BLaER1 (cell line): ENCODE results near the gene DLGAP1.

Experiments
- H3K27ac ChIP-seq: shearing (Covaris generic); formaldehyde crosslinking; 2 replicates; pipeline ENCODE4 v1.8.1; 2022
- H3K27me3 ChIP-seq: shearing (Covaris generic); formaldehyde crosslinking; 2 replicates; pipeline ENCODE4 v1.8.1; 2022
- H3K36me3 ChIP-seq: shearing (Covaris generic); formaldehyde crosslinking; 2 replicates; pipeline ENCODE4 v1.8.1; 2022
- H3K4me1 ChIP-seq: shearing (Covaris generic); formaldehyde crosslinking; 2 replicates; pipeline ENCODE4 v1.8.1; 2022
- H3K4me2 ChIP-seq: shearing (Covaris generic); formaldehyde crosslinking; 2 replicates; pipeline ENCODE4 v1.8.1; 2022
- H3K4me3 ChIP-seq: shearing (Covaris generic); formaldehyde crosslinking; 2 replicates; pipeline ENCODE4 v1.8.1; 2022
- H3K9ac ChIP-seq: shearing (Covaris generic); formaldehyde crosslinking; 2 replicates; pipeline ENCODE4 v1.8.1; 2022
- H3K9me3 ChIP-seq: shearing (Covaris generic); formaldehyde crosslinking; 2 replicates; pipeline ENCODE4 v1.8.1; 2022
- H4K20me1 ChIP-seq: shearing (Covaris generic); formaldehyde crosslinking; 2 replicates; pipeline ENCODE4 v1.8.1; 2022
- Cebpa-rat ChIP-seq: shearing (Covaris generic); IDR thresholded peaks from 2 replicates; pipeline ENCODE4 v1.8.1; 2022

Gene DLGAP1

DNA sequence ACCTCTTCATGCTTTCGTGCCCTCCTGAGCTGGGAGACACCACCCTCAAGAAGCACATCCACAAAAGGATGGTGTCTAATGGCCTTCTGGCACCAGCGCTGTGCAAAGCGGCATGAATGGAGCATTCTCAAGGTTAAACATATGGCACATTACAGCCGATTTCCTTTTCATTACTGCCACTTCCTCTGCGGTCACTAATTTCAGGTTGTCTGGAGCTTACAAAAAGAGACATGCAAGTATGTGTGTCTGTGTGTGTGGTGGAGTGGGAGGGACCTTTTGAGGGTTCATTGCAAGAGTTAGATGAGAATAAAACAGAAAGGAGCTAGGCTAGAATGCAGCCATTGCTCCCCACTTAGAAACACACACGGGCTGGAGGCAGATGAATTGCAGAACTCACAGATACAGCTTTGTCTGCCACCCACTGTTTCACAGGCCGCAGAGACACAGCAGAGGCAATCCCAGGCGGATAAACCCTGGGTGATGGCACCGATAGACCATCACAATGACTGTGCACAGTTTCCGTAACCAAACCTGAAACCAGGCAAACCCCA is 929.2 kb downstream of the DLGAP1 start:
- Histone ChIP-seq H3K4me2 (no peak overlapping the region), H3K9me3 (peaks cover 18% of the 10 kb centered on the region), H3K4me3 (no peak overlapping the region), H4K20me1 (no peaks in the 10 kb centered on the region), H3K27ac (no peak overlapping the region), H3K9ac (no peak overlapping the region), H3K27me3 (no peaks in the 10 kb centered on the region), H3K4me1 (no peaks in the 10 kb centered on the region), H3K36me3 (no peaks in the 10 kb centered on the region)
- TF ChIP-seq Cebpa-rat: no peak

DNA sequence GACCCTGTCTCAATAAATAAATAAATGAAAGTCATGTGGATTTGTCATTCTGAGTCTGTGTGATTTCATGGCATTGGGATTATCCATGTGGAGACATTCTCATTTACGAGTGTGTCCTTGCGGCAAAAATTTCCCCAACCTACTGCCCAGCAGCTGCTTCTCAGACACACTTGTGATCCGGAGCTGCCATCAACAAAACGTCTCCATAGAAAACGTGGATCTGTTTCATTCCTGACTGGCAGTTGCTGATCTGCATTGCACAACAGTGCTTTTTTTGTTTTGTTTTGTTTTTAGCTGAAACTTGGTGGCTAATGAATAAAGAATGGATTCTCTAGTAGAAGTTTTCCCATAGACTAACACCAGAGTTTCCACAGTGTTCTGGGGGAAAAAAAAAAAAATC is 930.4 kb downstream of the DLGAP1 start:
- Histone ChIP-seq H3K27ac (no peak overlapping the region), H3K9ac (no peak overlapping the region), H3K27me3 (no peaks in the 10 kb centered on the region), H3K9me3 (peaks cover 18% of the 10 kb centered on the region), H4K20me1 (no peaks in the 10 kb centered on the region), H3K4me1 (no peaks in the 10 kb centered on the region), H3K4me3 (no peak overlapping the region), H3K36me3 (no peaks in the 10 kb centered on the region), H3K4me2 (no peak overlapping the region)
- no peak for TF ChIP-seq Cebpa-rat

DNA sequence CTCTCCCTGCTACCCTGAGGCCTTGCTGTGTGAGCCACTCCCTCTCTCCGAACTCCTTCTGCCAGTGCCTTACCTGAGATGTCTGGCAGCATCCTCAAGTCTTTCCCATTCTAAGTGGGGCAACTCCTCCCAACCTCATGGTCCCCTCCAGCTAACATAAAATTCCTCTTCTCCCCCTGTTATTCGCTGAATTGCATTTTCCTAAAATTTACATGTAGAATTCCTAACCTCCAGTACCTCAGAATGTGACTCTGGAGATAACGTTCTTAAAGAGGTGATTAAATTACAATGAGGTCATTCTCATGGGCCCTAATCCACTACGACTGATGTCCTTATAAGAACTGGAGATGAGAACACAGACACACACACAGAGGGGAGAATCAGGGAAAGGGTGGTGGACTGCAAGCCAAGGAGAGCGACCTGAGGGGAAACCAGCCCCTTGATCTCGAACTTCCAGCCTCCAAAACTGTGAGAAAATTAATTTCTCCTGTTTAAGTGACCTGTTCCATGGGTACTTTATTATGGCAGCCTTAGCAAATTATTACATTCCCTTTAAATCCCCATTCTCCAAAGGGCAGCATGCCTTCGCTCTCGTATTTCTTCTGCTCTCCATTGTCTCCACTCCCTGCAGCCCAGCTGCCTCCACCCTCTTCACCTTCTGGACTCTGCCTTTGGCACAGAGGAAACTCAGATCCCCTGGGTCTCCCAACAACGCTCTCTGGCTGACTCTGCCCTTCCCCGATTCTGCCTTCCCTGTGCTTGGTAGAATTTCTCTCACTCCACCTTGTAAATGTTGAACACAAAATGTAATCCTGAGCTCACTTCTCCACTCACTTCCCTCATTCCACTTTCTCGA is 934.6 kb downstream of the DLGAP1 start:
- H3K9me3 ChIP-seq: peaks cover 29% of the 10 kb centered on the region
- no peak overlapping the region for H3K4me2 ChIP-seq
- no peaks in the 10 kb centered on the region for H3K4me1 ChIP-seq
- no peaks in the 10 kb centered on the region for H4K20me1 ChIP-seq
- no peak overlapping the region for H3K9ac ChIP-seq
- H3K4me3 ChIP-seq: no peak overlapping the region
- TF ChIP-seq Cebpa-rat: no peak
- no peak overlapping the region for H3K27ac ChIP-seq
- no peaks in the 10 kb centered on the region for H3K27me3 ChIP-seq
- H3K36me3 ChIP-seq: no peaks in the 10 kb centered on the region

DNA sequence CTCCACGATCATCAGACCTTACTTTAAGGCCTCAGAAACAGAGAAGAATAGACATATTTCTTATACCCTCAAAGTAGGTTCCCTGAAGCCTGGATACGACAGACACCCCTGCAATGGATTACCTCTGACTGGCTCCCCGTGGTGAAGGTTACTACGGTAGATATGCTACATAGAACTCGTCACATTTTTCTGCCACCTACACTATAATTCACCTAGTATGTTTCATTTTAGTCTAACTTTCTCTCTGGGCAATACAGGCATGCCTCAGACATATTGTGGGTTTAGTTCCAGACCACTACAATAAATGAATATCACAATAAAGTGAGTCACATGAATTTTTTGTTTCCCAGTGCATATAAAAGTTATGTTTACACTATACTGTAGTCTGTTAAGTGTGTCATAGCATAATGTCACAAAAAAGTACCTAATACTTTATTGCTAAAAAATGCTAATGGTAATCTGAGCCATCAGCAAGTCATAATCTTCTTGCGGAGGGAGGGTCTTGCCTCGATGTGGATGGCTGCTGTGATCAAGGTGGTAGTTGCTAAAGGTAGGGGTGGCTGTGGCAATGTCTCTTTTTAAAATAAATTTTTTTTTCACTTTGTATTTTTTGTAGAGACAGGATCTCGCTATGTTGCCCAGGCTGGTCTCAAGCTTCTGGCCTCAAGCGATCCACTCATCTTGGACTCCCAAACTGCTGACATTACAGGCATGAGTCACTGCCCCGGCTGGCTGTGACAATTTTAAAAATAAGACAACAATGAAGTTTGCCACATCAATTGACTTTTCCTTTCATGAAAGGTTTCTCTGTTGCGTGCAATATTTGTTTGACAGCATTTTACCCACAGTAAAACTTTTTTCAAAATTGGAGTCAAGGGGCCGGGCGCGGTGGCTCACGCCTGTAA is 940.5 kb downstream of the DLGAP1 start:
- Histone ChIP-seq H4K20me1 (no peaks in the 10 kb centered on the region), H3K27me3 (no peaks in the 10 kb centered on the region), H3K9ac (no peak overlapping the region), H3K4me3 (no peak overlapping the region), H3K36me3 (no peaks in the 10 kb centered on the region), H3K27ac (no peak overlapping the region), H3K4me1 (peaks cover 24% of the 10 kb centered on the region), H3K9me3 (peaks cover 10% of the 10 kb centered on the region; the same call in 1 of the 2 replicates), H3K4me2 (no peak overlapping the region)
- no peak for TF ChIP-seq Cebpa-rat

DNA sequence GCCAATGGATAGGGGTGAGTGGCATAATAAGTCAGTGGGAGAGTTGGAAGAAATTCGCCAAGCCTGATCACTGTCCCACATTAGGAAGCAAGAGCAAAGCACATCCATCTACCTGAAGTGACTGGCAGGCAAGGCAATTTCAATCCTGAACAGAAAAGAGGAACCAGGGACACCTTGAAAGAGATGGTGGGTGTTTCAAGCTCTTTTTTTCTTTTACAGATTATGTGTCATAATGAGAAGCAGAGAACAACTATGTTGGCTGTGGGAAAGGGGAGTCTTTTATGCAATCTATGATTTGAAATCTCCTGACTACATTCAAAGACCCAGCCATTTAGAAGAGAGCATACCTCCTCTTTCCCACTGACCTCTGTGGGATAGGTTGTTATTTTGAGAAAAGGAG is 941.6 kb downstream of the DLGAP1 start:
- Histone ChIP-seq H3K9me3 (peaks cover 10% of the 10 kb centered on the region; the same call in 1 of the 2 replicates), H3K9ac (no peak overlapping the region), H3K36me3 (no peaks in the 10 kb centered on the region), H3K27ac (no peak overlapping the region), H3K4me1 (peaks cover 34% of the 10 kb centered on the region), H3K27me3 (no peaks in the 10 kb centered on the region), H3K4me2 (no peak overlapping the region), H4K20me1 (no peaks in the 10 kb centered on the region), H3K4me3 (no peak overlapping the region)
- no peak for TF ChIP-seq Cebpa-rat

DNA sequence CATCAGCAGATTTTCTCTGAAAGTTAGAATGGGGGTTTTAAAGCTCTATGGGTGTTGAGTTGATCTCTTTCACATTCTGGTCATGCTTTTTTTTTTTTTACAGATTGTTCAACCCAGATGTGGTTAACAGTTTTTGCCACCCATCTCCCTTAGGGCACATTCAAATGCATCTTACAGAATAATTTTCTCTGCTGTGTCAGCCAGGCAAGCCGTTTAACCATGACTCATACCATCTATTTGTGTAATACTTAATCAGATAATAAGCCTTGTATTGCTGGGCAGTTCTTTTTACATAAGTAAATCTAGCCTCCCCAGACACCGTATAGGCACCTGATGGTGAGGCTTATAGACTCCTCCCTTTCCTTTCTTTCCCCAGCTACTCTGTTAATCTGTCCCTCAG is 943.1 kb downstream of the DLGAP1 start:
- Histone ChIP-seq H3K4me2 (peak overlapping the region; percentile 51), H3K36me3 (no peaks in the 10 kb centered on the region), H3K9me3 (peaks cover 9% of the 10 kb centered on the region; the same call in 1 of the 2 replicates), H3K4me1 (peaks cover 39% of the 10 kb centered on the region), H3K4me3 (no peak overlapping the region), H4K20me1 (no peaks in the 10 kb centered on the region), H3K27me3 (no peaks in the 10 kb centered on the region), H3K9ac (no peak overlapping the region), H3K27ac (no peak overlapping the region)
- TF ChIP-seq Cebpa-rat: no peak

DNA sequence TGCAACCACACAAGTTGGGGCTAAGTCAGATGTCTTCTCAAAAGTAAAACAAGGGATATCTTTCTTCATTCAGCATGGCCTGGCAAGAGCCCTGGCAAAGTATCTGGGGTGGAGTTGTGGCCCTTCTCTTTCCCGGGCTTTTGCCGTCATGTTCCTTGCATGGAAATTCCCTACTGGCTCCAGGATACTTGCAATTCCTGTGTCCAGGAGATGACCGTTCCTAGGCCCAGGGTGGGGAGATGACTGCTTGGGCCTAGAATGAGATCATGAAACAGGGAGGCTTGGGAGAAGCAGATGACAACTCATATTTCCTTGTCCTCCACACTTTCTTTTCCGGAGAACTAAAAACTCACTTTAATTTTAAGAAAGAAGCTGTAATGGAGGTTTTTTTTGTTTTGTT is 944.2 kb downstream of the DLGAP1 start:
- Histone ChIP-seq H4K20me1 (no peaks in the 10 kb centered on the region), H3K4me1 (peaks cover 39% of the 10 kb centered on the region), H3K36me3 (no peaks in the 10 kb centered on the region), H3K4me2 (no peak overlapping the region), H3K4me3 (no peak overlapping the region), H3K27ac (no peak overlapping the region), H3K27me3 (no peaks in the 10 kb centered on the region), H3K9ac (no peak overlapping the region), H3K9me3 (no peaks in the 10 kb centered on the region)
- TF ChIP-seq Cebpa-rat: no peak

DNA sequence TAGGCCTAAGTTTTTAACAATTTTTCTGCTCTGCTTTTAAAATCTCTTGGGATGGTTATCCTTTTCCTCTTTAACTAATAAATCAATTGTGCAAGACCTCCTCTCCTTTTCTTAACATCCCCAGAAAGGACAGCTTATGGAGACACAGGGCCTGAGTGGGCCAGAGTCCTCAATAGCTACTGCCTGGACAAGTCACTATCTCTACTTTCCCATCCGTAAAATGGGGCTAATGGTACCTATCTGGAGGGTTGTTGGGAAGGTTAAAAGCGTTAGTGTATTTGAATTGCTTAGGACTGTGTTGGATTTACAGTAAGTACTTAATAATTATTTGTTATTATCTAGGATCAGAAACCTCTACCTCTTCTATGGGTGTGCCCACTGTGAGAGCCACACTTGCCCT is 945.1 kb downstream of the DLGAP1 start:
- Histone ChIP-seq H4K20me1 (no peaks in the 10 kb centered on the region), H3K9me3 (no peaks in the 10 kb centered on the region)
- TF ChIP-seq Cebpa-rat: no peak

DNA sequence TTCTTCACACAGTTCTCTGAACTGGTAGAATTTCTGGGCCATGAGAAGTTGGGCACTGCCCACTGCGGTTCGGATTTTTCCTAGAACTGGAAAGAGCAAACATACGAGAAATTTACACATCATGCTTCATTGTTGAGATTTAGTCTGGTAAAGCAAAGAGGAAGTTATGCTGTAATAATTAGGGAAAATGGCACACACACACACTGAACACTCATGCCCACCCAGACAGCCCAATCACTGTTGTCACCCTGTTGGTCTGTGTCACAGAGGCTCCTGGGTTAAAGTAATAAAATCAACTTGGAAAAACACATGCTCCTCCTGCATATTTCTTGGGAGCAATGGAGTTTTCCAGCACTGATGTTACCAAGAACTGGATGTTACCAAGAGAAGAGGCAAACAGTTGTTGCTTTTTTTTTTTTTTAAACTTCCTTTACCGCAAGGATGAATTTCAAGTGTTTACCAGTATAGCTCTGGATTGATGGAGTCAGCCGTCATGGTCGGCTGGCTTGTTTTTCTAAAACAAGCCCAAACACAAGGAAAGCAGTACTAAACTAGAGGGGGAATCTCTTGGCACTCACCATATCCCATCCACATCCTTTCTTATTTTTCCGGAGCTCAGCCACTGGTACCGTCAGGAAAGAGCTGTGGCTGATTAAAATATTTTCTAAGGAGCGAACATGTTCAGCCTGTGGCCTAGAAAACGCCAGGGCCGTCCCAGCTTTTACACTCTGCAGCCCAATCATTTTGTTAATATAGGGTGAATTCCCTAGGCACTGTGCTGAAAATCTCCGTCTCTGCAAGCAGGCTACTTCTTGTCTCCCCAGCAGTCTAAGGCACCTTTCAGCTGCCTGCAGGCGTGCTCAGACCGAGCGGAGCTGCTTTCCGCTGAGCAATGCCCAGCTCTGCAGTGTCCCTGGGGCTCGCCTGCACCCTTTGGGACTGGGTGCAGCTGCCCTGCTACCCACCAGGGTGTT is 946.2 kb downstream of the DLGAP1 start:
- Histone ChIP-seq H3K9me3 (no peaks in the 10 kb centered on the region), H3K27ac (peak overlapping the region; percentile 27; the same call in 1 of the 2 replicates), H3K9ac (peak overlapping the region; percentile 51), H3K4me1 (peaks cover 39% of the 10 kb centered on the region), H3K4me2 (peak overlapping the region; percentile 85), H3K4me3 (peak overlapping the region; percentile 47), H4K20me1 (no peaks in the 10 kb centered on the region), H3K36me3 (no peaks in the 10 kb centered on the region), H3K27me3 (no peaks in the 10 kb centered on the region)
- no peak for TF ChIP-seq Cebpa-rat

More for the DNA sequence above, 945.1 kb downstream of the DLGAP1 start:
- Histone ChIP-seq H3K9ac (no peak overlapping the region), H3K4me1 (peaks cover 39% of the 10 kb centered on the region), H3K36me3 (no peaks in the 10 kb centered on the region), H3K4me2 (peak overlapping the region; percentile 85), H3K4me3 (no peak overlapping the region), H3K27me3 (no peaks in the 10 kb centered on the region), H3K27ac (no peak overlapping the region)
